Esophagus (tissue), 2 donors: ENCODE measurements around the gene APOO. TPM values are rescaled to one million over a fixed set of nuclear protein-coding genes. Genes with fewer than 3 reads are reported as not detected.

Source experiments
- H3K27ac ChIP-seq, 2 donors: one replicate each; pipeline ENCODE4 v1.5.1; 2013; ENCODE audit warnings: low read depth in 2 of 2, mild to moderate bottlenecking in 2 of 2, inconsistent platforms in 1 of 2, low read length in 1 of 2, moderate library complexity in 1 of 2
- H3K27me3 ChIP-seq, 2 donors: one replicate each; pipeline ENCODE4 v1.6.1; 2013; ENCODE audit warnings: low read length in 2 of 2, control low read depth in 1 of 2, mild to moderate bottlenecking in 1 of 2; ENCODE audit not compliant: insufficient read depth in 2 of 2, control insufficient read depth in 1 of 2
- H3K36me3 ChIP-seq, 2 donors: one replicate each; pipeline ENCODE4 v1.6.1; 2013; ENCODE audit warnings: low read length in 1 of 2; ENCODE audit not compliant: control insufficient read depth in 2 of 2, insufficient read depth in 2 of 2
- H3K4me1 ChIP-seq, 2 donors: one replicate each; pipeline ENCODE4 v1.6.1; 2013; ENCODE audit warnings: low read length in 1 of 2; ENCODE audit not compliant: control insufficient read depth in 2 of 2, insufficient read depth in 2 of 2
- H3K4me3 ChIP-seq, 2 donors: one replicate each; pipeline ENCODE4 v1.5.1; 2013; ENCODE audit warnings: low read length in 2 of 2, mild to moderate bottlenecking in 2 of 2, low read depth in 1 of 2, moderate library complexity in 1 of 2
- H3K9me3 ChIP-seq, 2 donors: one replicate each; pipeline ENCODE4 v1.6.1; 2013; ENCODE audit warnings: mild to moderate bottlenecking in 2 of 2, low read depth in 1 of 2, low read length in 1 of 2, moderate library complexity in 1 of 2; ENCODE audit not compliant: control insufficient read depth in 2 of 2, insufficient read depth in 1 of 2
- WGBS, 2 donors: extraction: QIAGEN DNeasy Blood & Tissue Kit; methylation state at CpG; one replicate each; pipeline ENCODE4 v1.1.7; 2013; 5-methylcytosine and 5-hydroxymethylcytosine counted together
- polyA plus RNA-seq, 2 donors: library from polyadenylated mRNA; stranded (reverse); fragments of 200-250 nt; gene quantifications; one replicate each; pipeline ENCODE4 v1.2.3, GENCODE V29; 2013
- donor health status: healthy with polysubstance abuse.
- donor health status: Bipolar disorder and iron deficiency.

Gene APOO
- polyA plus RNA-seq, 2 donors = 12.7 to 15.8 TPM

DNA sequence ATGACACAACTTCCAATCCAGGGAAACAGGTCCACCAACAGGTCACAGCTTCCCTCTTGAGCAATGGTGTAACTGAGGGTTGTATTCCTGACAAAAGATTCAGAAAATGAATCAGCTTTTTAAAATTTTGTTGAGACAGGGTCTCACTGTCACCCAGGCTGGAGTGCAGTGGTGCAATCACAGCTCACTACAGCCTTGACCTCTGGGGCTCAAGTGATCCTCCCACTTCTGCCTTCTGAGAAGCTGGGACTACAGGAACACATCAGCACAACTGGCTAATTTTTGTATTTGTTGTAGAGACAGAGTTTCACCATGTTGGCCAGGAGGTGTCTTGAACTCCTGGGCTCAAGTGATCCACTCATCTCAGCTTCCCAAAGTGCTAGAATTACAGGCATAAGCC lies 81.1 kb downstream of the APOO start:
- Histone ChIP-seq H3K4me3 (no peak overlapping the region), H3K27ac (no peak overlapping the region), H3K27me3 (no peaks in the 10 kb centered on the region), H3K36me3 (no peaks in the 10 kb centered on the region), H3K9me3 (no peaks in the 10 kb centered on the region), H3K4me1 (no peaks in the 10 kb centered on the region)

DNA sequence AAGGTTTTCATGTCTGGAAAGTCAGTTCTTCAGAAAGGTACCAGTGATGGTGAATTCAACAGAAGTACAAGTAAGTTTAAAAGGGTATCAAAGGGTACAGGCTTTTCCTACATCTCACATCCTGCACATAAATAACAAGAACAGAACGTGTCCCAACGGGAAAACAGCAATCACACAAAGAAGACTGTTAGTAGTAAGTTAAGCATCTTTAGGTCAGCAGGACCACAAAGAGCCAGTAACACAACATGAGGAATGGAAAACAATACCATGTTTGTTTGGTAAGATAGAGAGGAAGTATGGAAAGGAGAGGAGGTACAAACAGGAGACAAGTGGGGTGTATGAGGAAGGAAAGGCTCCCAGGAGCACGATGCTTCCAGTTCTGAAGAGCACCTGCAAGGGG lies 81.5 kb downstream of the APOO start:
- H3K4me3 ChIP-seq = no peak overlapping the region
- no peaks in the 10 kb centered on the region for H3K27me3 ChIP-seq
- 72 to 73% methylated on average over 3 of the region's 3 CpGs for WGBS, 2 donors
- no peak overlapping the region for H3K27ac ChIP-seq
- no peaks in the 10 kb centered on the region for H3K9me3 ChIP-seq
- H3K36me3 ChIP-seq = no peaks in the 10 kb centered on the region
- no peaks in the 10 kb centered on the region for H3K4me1 ChIP-seq

DNA sequence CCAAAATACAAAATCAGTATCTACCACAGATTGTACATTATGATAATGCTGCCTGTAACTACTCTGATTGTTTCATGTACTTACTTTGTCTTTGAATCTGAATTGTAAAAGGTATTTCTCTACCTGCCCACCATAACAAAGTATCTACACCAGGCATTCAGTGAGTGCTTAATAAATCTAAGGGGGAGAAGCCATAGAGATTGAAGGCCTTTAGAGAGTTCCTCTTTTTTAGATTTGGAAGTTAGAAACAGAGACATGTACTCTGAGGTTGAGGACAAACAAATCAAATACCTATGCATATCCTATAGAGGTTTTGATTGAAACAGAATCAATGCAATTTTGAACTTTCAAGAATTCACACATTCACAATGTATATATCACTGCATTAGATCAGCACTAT lies 82.1 kb downstream of the APOO start:
- Histone ChIP-seq H3K27me3 (no peaks in the 10 kb centered on the region), H3K27ac (no peak overlapping the region), H3K36me3 (no peaks in the 10 kb centered on the region), H3K4me1 (no peaks in the 10 kb centered on the region), H3K9me3 (no peaks in the 10 kb centered on the region), H3K4me3 (no peak overlapping the region)

DNA sequence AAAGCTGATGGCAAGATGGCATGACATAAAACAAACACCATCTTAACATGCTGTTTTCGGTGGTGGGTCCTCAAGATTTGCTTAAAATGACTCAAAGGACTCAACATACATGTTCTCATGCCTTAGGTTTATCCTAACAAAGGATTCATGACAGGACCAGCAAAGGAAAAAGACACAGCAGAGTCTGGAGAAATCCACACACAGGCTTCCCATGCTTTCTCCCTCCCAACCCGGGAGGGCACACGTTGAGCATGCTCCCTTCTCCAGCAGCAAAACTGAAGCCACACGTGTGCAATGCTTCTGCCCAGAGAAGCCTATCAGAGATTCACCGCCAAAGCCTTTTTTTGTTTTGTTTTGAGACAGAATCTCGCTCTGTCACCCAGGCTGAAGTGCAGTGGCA lies 84.9 kb downstream of the APOO start:
- Histone ChIP-seq H3K27me3 (no peaks in the 10 kb centered on the region), H3K4me1 (no peaks in the 10 kb centered on the region), H3K9me3 (no peaks in the 10 kb centered on the region), H3K36me3 (no peaks in the 10 kb centered on the region), H3K27ac (no peak overlapping the region), H3K4me3 (no peak overlapping the region)
- 66 to 81% methylated on average over 6 of the region's 6 CpGs for WGBS, 2 donors

DNA sequence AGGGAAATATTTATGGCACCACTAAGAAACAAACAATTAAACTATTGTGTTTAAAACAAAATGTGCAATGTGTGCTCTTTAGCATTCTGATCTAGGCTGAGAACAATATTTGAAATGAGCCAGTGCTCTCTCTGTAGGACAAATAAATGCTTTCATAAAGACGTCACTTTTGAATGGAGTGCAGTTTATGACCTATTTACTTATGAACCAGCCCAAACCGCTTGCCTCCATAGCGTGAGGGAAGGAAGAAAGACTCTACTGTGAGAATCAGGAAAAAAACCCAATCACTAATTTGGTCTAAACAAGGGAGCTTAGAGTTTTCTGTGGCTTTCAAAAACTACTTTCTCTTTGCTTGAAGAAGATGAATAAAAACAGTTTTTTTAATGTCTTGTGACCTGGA lies 85.3 kb downstream of the APOO start:
- Histone ChIP-seq H3K27ac (no peak overlapping the region), H3K27me3 (no peaks in the 10 kb centered on the region), H3K9me3 (no peaks in the 10 kb centered on the region), H3K4me3 (no peak overlapping the region), H3K36me3 (no peaks in the 10 kb centered on the region), H3K4me1 (no peaks in the 10 kb centered on the region)
- 44 to 50% methylated on average over 3 of the region's 3 CpGs for WGBS, 2 donors

DNA sequence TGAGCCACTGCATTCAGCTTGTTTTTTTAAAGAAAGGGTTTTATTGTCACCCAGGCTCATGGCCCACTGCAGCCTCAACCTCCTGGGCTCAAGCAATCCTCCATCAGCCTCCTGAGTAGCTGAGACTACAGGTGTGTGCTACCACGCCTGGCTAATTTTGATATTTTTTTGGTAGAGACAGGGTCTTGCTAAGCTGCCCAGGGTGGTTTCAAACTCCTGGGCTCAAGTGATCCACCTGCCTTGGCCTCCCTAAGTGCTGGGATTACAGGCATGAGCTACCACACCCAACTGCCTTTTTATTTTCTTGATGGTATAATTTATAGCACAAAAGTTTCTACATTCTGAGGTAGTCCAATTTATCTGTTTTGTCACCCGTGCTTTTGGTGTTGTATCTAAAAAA lies 85.9 kb downstream of the APOO start:
- H3K4me1 ChIP-seq = no peaks in the 10 kb centered on the region
- H3K36me3 ChIP-seq = no peaks in the 10 kb centered on the region
- H3K27me3 ChIP-seq = no peaks in the 10 kb centered on the region
- 67 to 86% methylated on average over 2 of the region's 2 CpGs for WGBS, 2 donors
- no peak overlapping the region for H3K27ac ChIP-seq
- no peak overlapping the region for H3K4me3 ChIP-seq
- H3K9me3 ChIP-seq = no peaks in the 10 kb centered on the region

DNA sequence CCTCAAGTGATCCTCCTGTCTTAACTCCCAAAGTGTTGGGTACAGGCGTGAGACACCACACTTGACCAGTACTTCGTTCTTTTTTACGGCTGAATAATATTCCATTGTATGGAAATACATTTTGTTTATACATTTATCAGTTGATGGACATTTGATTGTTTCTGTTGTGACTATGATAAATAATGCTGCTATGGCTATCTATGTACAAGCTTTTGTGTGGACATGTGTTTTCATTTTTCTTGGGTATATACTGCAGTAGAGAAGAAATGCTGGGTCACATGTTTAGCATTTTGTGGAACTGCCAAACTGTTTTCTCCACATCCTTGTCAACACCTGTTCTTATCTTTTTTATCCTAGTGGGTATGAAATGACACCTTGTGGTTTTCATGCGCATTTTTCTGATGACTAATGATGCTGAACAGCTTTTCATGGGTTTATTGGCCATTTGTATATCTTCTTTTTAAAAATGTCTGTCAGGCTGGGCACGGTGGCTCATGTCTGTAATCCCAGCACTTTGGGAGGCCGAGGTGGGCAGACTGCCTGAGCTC lies 87.4 kb downstream of the APOO start:
- no peak overlapping the region for H3K27ac ChIP-seq
- no peak overlapping the region for H3K4me3 ChIP-seq
- no peaks in the 10 kb centered on the region for H3K9me3 ChIP-seq
- H3K27me3 ChIP-seq = no peaks in the 10 kb centered on the region
- H3K4me1 ChIP-seq = no peaks in the 10 kb centered on the region
- 74 to 87% methylated on average over 6 of the region's 6 CpGs for WGBS, 2 donors
- H3K36me3 ChIP-seq = no peaks in the 10 kb centered on the region

DNA sequence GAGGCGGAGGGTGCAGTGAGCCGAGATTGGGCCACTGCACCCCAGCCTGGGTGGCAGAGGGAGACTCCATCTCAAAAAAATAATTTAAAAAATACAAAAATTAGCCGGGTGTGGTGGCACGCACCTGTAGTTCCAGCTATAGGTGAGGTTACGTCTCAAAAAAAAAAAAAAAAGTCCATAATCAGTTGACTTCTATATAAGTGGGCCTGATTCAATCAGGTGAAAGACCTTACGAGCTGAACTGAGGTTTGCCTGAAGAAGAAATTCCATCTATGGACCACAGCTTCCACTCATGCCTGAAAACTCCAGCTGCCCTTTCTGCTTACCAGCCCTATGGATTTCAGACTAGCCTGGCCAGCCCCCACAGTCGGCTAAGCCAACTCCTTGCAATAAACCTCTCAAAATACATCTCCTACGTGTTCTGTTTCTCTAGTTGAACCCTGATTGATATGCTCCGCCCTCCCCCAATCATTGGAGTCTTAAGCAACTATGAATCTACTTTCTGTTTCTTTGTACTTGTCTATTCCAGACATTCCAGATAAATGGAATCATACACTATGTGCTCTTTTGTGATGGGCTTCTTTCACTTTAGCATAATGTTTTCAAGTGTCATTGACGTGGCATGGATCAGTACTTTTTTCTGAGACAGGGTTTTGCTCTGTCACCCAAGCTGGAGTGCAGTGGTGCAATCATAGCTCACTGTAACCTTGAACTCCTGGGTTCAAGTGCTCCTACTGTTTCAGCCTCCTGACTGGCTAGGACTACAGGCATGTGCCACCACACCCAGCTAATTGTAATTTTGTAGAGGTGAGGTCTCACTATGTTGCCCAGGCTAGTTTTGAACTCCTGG lies 88.1 kb downstream of the APOO start:
- H3K9me3 ChIP-seq = no peaks in the 10 kb centered on the region
- H3K4me3 ChIP-seq = no peak overlapping the region
- no peaks in the 10 kb centered on the region for H3K36me3 ChIP-seq
- no peak overlapping the region for H3K27ac ChIP-seq
- no peaks in the 10 kb centered on the region for H3K27me3 ChIP-seq
- 81% methylated on average over 10 of the region's 10 CpGs for WGBS, 2 donors
- no peaks in the 10 kb centered on the region for H3K4me1 ChIP-seq

DNA sequence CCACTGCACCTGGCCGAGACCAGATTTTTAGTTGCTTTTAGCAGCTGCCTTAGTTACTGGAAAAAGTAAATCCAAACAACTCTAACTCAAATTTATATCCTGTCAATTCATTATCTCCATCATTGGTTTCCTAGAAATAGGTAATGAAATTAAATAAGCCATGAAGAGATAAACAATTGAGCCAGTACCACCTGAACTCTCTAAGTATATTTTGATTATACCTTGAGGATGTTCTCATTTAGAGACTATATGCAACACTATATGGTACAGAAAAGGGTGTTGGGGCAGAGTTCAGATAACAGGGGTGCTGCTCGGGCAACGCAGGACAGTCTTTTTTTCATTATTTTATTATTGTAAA lies 89.8 kb downstream of the APOO start:
- WGBS, 2 donors = 88 to 89% methylated on average over 3 of the region's 3 CpGs
- Histone ChIP-seq H3K4me3 (no peak overlapping the region), H3K9me3 (no peaks in the 10 kb centered on the region), H3K36me3 (no peaks in the 10 kb centered on the region), H3K27ac (no peak overlapping the region), H3K4me1 (no peaks in the 10 kb centered on the region), H3K27me3 (no peaks in the 10 kb centered on the region)

DNA sequence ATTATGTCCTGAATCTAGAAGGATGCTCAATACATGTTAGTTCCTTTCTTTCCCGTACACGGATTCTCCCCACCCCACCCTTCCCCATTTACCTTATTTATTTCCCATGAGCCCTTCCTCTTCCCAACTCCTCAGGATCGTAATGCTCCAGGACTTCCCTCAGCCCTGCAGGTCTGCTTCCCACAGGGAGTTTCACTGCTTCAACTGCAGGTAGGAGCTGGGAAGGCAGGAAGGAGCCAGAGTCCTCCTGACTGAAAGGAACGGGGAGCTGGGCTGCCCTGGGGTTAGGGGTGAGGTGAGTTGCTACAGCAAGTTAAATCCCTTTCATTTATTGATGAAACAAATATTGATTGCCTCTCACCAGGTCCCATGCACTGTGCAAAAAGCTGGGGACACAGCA lies 91.6 kb downstream of the APOO start:
- 82% methylated on average over 4 of the region's 4 CpGs for WGBS, 2 donors
- Histone ChIP-seq H3K9me3 (no peaks in the 10 kb centered on the region), H3K4me3 (no peak overlapping the region), H3K36me3 (no peaks in the 10 kb centered on the region), H3K4me1 (no peaks in the 10 kb centered on the region), H3K27ac (no peak overlapping the region), H3K27me3 (no peaks in the 10 kb centered on the region)
